Subcutaneous adipose tissue (tissue), 4 donors: ENCODE data around the gene ANKRD12. TPM values are rescaled to one million over a fixed set of nuclear protein-coding genes. Genes with fewer than 3 reads are reported as not detected.

Source experiments
- CTCF ChIP-seq: fragments of 450-650 bp; IDR thresholded peaks from one replicate; pipeline ENCODE4 v1.5.1; 2016; ENCODE audit warnings: low read depth, mild to moderate bottlenecking, control low read depth, antibody characterized with exemption, moderate library complexity
- total RNA-seq, 4 donors: library from RNA; depleted of rRNA; stranded (reverse); fragments of >200 nt; gene quantifications; one replicate each; pipeline ENCODE4 v1.1.0, GENCODE V29; 2016

Gene ANKRD12
- total RNA-seq, 4 donors from 2014 or later = 38.6 to 99.5 (median 65.4) TPM

GRCh38 chr18:9103376-9103873 lies 33.2 kb upstream of the ANKRD12 start:
- TF ChIP-seq CTCF = no peak

- TF ChIP-seq CTCF = no peak
These were observed 32.2 kb upstream of the ANKRD12 start for GRCh38 chr18:9104244-9104901.

GRCh38 chr18:9105420-9105819 lies 31.2 kb upstream of the ANKRD12 start:
- TF ChIP-seq CTCF = no peak

- TF ChIP-seq CTCF = no peak
These were observed 30.5 kb upstream of the ANKRD12 start for GRCh38 chr18:9106094-9106493.

GRCh38 chr18:9106800-9107584 lies 29.6 kb upstream of the ANKRD12 start:
- no peak for TF ChIP-seq CTCF

GRCh38 chr18:9108911-9109310 lies 27.7 kb upstream of the ANKRD12 start:
- no peak for TF ChIP-seq CTCF

- TF ChIP-seq CTCF = no peak
These were observed 27.1 kb upstream of the ANKRD12 start for GRCh38 chr18:9109523-9109922.
